Liver (tissue), 3 donors: ENCODE measurements around the gene ARL5B.

ENCODE experiments used
- HNF4A ChIP-seq, 2 donors: conservative IDR thresholded peaks; 2 replicates each; pipeline ENCODE4 v1.6.1; 2016; ENCODE audit warnings: antibody characterized with exemption in 2 of 2, mild to moderate bottlenecking in 2 of 2
- JUND ChIP-seq, 2 donors: IDR thresholded peaks; 2 replicates each; pipeline ENCODE4 v1.6.1; 2016; ENCODE audit warnings: antibody characterized with exemption in 2 of 2
- MAX ChIP-seq: IDR thresholded peaks from 2 replicates; pipeline ENCODE4 v1.6.1; 2016; ENCODE audit warnings: antibody characterized with exemption
- REST ChIP-seq: IDR thresholded peaks from 2 replicates; pipeline ENCODE4 v1.6.1; 2016; ENCODE audit warnings: antibody characterized with exemption, mild to moderate bottlenecking
- TAF1 ChIP-seq: conservative IDR thresholded peaks from 2 replicates; pipeline ENCODE4 v1.6.1; 2016; ENCODE audit warnings: antibody characterized with exemption, mild to moderate bottlenecking
- YY1 ChIP-seq: IDR thresholded peaks from 2 replicates; pipeline ENCODE4 v1.6.1; 2016; ENCODE audit warnings: antibody characterized with exemption, mild to moderate bottlenecking
- TF ChIP-seq, protein P1 (sequence below): fragments of 150-350 bp; IDR thresholded peaks from 2 replicates; pipeline ENCODE4 v1.5.1; 2017; ENCODE audit warnings: improper control_type of control experiment, low read depth, low read length; ENCODE audit not compliant: missing input control
- donor health status: healthy.
- donor health status: healthy.

- TF ChIP-seq, protein P1, sequence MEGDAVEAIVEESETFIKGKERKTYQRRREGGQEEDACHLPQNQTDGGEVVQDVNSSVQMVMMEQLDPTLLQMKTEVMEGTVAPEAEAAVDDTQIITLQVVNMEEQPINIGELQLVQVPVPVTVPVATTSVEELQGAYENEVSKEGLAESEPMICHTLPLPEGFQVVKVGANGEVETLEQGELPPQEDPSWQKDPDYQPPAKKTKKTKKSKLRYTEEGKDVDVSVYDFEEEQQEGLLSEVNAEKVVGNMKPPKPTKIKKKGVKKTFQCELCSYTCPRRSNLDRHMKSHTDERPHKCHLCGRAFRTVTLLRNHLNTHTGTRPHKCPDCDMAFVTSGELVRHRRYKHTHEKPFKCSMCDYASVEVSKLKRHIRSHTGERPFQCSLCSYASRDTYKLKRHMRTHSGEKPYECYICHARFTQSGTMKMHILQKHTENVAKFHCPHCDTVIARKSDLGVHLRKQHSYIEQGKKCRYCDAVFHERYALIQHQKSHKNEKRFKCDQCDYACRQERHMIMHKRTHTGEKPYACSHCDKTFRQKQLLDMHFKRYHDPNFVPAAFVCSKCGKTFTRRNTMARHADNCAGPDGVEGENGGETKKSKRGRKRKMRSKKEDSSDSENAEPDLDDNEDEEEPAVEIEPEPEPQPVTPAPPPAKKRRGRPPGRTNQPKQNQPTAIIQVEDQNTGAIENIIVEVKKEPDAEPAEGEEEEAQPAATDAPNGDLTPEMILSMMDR, result no peak
- TF ChIP-seq HNF4A (conservative IDR thresholded peaks at IDR 0.05) (no peak), JUND (IDR thresholded peaks at IDR 0.05) (no peak), TAF1 (no peak), YY1 (no peak), REST (no peak), MAX (no peak)
These were observed 48.1 kb upstream of the ARL5B start for GRCh38 chr10:18611168-18611567.
